ENCODE data around the gene ACER3. TPM values are rescaled to one million over a fixed set of nuclear protein-coding genes. Genes with fewer than 3 reads are reported as not detected.
"Not testable (repeated sequence)": the region's sequence is repeated elsewhere in the genome, so short reads cannot be mapped to it uniquely, and the experiment has no call there.

Gene ACER3
- total RNA-seq (ENCODE audit: unreplicated experiment): 25.7 TPM
- long read RNA-seq, full-length matches to known transcripts: 2 of 7 reads
- long read RNA-seq, partial matches to known transcripts: 2 of 7 reads
- long read RNA-seq, other reads (novel, unspliced or antisense): 3 of 7 reads

GRCh38 chr11:76860539-76861475, at the start of gene ACER3:
Gene ACER3, plus strand, starts transcription at chr11:76860918. Its CDS starts 59 bp downstream, at chr11:76860977.
- peak within 1 kb of the TSS; percentile 75 for H3K27ac Mint-ChIP-seq (ENCODE audit: unreplicated experiment)
- peaks cover 2% of the 10 kb centered on the region for H3K27me3 Mint-ChIP-seq (ENCODE audit: unreplicated experiment)
- peak within 1 kb of the TSS; percentile 90 for H3K4me3 Mint-ChIP-seq (ENCODE audit: unreplicated experiment)
- peak; percentile 90 for DNase-seq
- TF ChIP-seq, protein P1, sequence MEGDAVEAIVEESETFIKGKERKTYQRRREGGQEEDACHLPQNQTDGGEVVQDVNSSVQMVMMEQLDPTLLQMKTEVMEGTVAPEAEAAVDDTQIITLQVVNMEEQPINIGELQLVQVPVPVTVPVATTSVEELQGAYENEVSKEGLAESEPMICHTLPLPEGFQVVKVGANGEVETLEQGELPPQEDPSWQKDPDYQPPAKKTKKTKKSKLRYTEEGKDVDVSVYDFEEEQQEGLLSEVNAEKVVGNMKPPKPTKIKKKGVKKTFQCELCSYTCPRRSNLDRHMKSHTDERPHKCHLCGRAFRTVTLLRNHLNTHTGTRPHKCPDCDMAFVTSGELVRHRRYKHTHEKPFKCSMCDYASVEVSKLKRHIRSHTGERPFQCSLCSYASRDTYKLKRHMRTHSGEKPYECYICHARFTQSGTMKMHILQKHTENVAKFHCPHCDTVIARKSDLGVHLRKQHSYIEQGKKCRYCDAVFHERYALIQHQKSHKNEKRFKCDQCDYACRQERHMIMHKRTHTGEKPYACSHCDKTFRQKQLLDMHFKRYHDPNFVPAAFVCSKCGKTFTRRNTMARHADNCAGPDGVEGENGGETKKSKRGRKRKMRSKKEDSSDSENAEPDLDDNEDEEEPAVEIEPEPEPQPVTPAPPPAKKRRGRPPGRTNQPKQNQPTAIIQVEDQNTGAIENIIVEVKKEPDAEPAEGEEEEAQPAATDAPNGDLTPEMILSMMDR (IDR thresholded peaks at IDR 0.05; ENCODE audit: partially characterized antibody, unreplicated experiment): no peak
- no peaks in the 10 kb centered on the region for H3K36me3 Mint-ChIP-seq (ENCODE audit: unreplicated experiment)
- peaks cover 1% of the 10 kb centered on the region for H3K9me3 Mint-ChIP-seq (ENCODE audit: unreplicated experiment)
- peaks cover 7% of the 10 kb centered on the region for H3K4me1 Mint-ChIP-seq (ENCODE audit: low read depth, unreplicated experiment)

DNA sequence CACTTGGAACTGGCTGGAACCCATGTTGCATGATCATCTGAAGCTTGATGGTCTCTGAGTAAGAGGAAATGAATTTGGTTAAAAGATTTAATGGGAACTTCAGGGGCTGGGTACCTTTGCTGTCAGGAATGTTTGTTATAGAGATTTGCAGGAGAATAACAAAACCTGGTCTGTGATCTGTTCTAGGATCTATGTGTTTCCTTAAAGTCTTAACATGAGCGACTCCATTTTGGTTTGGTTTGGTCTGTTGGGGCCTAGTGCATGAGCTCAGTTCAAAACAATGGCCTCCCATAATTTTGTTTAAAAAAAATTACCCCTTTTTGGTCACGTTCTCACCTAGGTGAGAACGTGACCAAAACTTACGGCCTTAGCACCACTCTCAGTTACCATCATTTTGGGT, 49.5 kb upstream of the ACER3 start:
- Mint-ChIP-seq H3K4me3 (ENCODE audit: unreplicated experiment) (no peak overlapping the region), H3K4me1 (ENCODE audit: low read depth, unreplicated experiment) (peaks cover 7% of the 10 kb centered on the region), H3K27me3 (ENCODE audit: unreplicated experiment) (peaks cover 5% of the 10 kb centered on the region), H3K36me3 (ENCODE audit: unreplicated experiment) (peaks cover 11% of the 10 kb centered on the region), H3K9me3 (ENCODE audit: unreplicated experiment) (no peaks in the 10 kb centered on the region), H3K27ac (ENCODE audit: unreplicated experiment) (no peak overlapping the region)
- no peak for DNase-seq
- TF ChIP-seq, protein P1 (IDR thresholded peaks at IDR 0.05; ENCODE audit: partially characterized antibody, unreplicated experiment): no peak

- Mint-ChIP-seq H3K9me3 (ENCODE audit: unreplicated experiment) (peaks cover under 1% of the 10 kb centered on the region), H3K4me3 (ENCODE audit: unreplicated experiment) (no peak overlapping the region), H3K36me3 (ENCODE audit: unreplicated experiment) (peaks cover 23% of the 10 kb centered on the region), H3K4me1 (ENCODE audit: low read depth, unreplicated experiment) (no peaks in the 10 kb centered on the region), H3K27me3 (ENCODE audit: unreplicated experiment) (peaks cover 3% of the 10 kb centered on the region), H3K27ac (ENCODE audit: unreplicated experiment) (no peak overlapping the region)
- no peak for DNase-seq
- TF ChIP-seq, protein P1 (IDR thresholded peaks at IDR 0.05; ENCODE audit: partially characterized antibody, unreplicated experiment): no peak
These were observed 46.3 kb upstream of the ACER3 start for GRCh38 chr11:76814414-76814813.

- not testable (repeated sequence) for H3K4me3 Mint-ChIP-seq (ENCODE audit: unreplicated experiment); H3K4me1 Mint-ChIP-seq (ENCODE audit: low read depth, unreplicated experiment); H3K27me3 Mint-ChIP-seq (ENCODE audit: unreplicated experiment); H3K9me3 Mint-ChIP-seq (ENCODE audit: unreplicated experiment); DNase-seq; H3K27ac Mint-ChIP-seq (ENCODE audit: unreplicated experiment)
- peaks cover 27% of the 10 kb centered on the region for H3K36me3 Mint-ChIP-seq (ENCODE audit: unreplicated experiment)
These were observed 45.0 kb upstream of the ACER3 start for GRCh38 chr11:76815678-76816077.

DNA sequence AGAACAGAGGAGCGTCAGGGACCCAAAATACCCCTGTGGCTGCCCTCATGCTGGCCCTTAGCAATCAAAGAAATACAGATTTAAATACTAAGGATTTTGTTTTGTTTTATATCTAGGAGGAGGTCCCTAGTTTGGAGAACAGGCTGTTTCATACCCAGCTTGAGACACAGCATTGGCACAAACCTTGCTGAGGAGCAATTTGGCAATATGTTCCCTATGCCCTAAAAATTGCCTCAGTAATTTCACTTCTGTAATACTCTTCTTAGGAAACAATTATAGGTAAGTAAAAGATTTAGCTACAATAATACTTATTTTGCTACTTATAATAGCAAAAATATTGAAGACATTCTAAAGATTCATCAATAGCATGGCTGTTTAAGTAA, 40.5 kb upstream of the ACER3 start:
- H3K27ac Mint-ChIP-seq (ENCODE audit: unreplicated experiment): no peak overlapping the region
- H3K36me3 Mint-ChIP-seq (ENCODE audit: unreplicated experiment): peaks cover 33% of the 10 kb centered on the region
- H3K4me3 Mint-ChIP-seq (ENCODE audit: unreplicated experiment): no peak overlapping the region
- no peaks in the 10 kb centered on the region for H3K27me3 Mint-ChIP-seq (ENCODE audit: unreplicated experiment)
- no peak for DNase-seq
- peaks cover 2% of the 10 kb centered on the region for H3K4me1 Mint-ChIP-seq (ENCODE audit: low read depth, unreplicated experiment)
- TF ChIP-seq, protein P1 (IDR thresholded peaks at IDR 0.05; ENCODE audit: partially characterized antibody, unreplicated experiment): no peak
- peaks cover 3% of the 10 kb centered on the region for H3K9me3 Mint-ChIP-seq (ENCODE audit: unreplicated experiment)

- H3K36me3 Mint-ChIP-seq (ENCODE audit: unreplicated experiment): peaks cover 25% of the 10 kb centered on the region
- not testable (repeated sequence) for H3K27me3 Mint-ChIP-seq (ENCODE audit: unreplicated experiment); DNase-seq; H3K4me1 Mint-ChIP-seq (ENCODE audit: low read depth, unreplicated experiment); H3K27ac Mint-ChIP-seq (ENCODE audit: unreplicated experiment); H3K9me3 Mint-ChIP-seq (ENCODE audit: unreplicated experiment); H3K4me3 Mint-ChIP-seq (ENCODE audit: unreplicated experiment)
These were observed 39.3 kb upstream of the ACER3 start for GRCh38 chr11:76821396-76821795.

Measured in glutamatergic neuron (in vitro differentiated cells).